ENCODE results near the gene CDHR3.

CDHR3 gene

DNA sequence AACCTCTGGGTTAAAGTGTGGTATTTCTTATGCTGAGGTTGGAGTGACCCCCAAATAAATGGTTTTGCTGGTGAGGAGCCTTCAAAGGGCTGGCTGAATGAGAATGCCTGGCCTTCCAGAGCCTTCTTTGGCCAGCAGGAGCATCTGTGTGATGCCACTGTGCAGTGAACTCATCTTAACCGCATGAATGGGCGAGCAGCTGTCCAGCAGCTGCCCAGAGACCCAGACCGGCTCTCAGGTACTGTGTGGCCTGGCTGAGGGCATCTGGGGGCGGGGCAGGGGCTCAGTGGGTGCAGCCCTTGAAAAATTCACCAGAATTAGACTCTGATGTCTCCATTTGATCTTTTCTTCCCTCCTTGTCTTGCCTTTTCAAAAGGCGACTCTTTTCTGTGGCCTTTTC is 90.0 kb downstream of the CDHR3 start:
- DNase-seq = no peak

- no peak for DNase-seq
These were observed 91.3 kb downstream of the CDHR3 start for GRCh38 chr7:106054156-106054910.

DNA sequence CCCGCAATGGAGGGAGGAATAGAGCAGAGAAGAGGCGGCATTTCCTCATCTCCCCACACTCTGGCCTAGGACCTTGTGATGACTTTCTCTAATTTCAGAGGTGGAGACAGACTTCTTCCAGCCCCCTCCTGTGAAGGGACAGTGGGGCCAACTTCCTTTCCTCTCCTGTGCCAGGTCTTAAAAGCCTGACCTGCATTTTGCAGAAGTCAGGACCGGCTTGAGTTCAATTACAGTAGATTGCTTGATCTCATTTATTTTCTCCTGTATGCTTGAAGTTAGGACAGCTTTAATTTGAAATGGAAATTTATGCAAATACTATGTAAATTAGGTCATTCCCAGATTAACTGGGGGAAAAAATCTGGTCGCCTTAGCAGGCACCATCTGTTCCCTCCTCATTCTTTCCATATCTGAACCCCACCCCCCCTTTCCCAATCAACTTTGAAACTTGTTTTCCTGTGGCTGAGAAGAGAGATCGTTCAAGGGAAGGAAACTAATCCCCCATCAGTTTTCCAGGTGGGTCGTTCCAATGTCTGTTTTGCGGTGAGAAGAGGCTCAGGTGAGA is 92.0 kb downstream of the CDHR3 start:
- no peak for DNase-seq

DNA sequence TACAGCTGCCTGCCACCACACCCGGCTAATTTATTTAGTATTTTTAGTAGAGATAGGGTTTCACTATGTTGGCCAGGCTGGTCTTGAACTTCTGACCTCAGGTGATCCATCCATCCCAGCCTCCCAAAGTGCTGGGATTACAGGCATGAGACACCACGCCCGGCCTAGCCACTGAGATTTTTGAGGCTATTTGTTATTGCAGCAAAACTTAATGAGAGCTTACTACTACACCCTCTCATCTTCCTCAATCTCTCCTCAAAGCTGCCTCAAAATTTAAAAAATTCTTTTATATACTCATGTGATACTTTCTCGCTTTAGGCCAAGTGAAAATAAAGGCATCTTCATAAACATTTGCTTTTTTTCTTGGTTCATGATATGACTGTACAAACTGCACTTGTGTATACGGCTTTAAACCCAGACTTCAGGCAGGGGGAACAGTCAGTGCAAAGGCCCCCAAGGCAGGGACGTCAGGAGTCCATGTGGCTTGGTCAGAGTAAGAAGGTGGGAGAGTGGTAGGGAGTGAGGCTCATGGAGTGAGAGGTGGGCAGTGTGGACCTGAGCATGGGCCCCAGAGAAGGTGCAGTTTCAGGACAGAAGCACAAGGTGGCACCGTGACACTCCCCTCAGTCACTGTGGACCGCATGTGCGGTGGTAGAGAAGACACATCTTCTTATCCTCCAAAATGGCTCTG is 93.6 kb downstream of the CDHR3 start:
- DNase-seq = peak; percentile 32

- DNase-seq = no peak
These were observed 94.3 kb downstream of the CDHR3 start for GRCh38 chr7:106057204-106057961.

DNA sequence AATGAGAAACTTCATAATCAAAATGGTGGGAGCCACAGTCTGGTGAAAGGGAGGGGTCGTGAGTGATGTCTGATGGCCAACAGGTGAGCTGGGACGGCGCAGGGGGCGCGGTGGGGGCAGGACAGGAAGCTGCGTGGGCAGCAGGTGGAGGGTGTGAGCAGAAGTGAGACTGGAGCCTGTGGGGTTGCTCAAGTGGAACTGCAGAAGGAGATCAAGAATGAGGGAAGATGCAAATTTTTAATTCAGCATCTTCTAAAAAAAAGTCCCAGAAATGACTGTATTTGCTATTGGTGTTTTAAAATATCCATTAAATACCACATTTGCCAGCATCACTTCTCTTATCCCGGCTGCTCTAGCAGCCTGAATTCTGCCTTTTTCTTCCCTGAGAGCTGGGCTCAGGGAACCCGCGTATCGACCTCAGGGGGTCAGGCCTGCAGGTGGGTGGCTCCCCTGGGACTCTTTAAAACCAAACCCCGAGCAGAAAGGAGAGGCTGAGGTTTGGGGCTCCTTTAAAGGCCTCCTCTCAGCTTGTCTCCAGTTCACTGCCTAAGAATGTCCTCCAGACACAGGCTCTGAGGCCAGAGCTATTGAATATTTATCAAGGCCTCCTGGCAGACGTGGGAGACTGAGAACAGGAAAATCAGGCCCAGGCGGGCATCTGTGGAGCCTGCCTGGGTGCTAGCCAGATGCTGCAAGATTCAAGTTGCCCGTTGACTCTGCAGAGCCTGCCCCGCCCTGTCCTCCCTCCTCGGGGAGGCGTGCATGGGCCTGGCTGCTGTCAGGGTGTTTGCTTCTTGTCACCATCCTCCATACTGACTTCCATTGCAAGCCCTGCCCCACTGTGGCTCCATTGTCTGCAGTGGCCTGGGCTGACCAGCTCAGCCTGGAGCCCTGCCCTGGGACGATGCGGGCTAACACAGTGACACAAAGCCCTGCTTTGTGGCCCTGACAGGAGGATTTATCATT is 95.2 kb downstream of the CDHR3 start:
- DNase-seq = no peak

- DNase-seq = no peak
These were observed 95.9 kb downstream of the CDHR3 start for GRCh38 chr7:106058928-106059324.

DNA sequence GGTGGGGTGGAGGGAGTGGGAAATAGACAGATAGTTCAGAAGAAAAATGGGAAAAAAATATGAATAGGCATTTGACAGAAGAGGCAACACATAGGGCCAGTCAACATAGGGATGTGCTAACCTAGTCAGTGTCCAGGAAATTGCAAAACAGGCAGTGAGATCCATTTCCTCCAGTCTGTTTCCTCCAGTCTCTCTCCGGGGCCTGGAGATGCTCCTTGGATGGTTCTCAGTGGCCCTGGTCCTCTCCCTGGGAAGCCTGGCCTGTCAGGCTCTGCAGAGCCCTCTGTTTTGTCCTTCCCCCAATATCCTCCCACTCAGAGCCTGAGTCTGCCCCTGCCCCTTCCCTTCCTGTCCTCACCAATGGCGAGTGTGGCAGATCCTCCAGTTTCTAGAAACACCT is 96.5 kb downstream of the CDHR3 start:
- DNase-seq = no peak

DNA sequence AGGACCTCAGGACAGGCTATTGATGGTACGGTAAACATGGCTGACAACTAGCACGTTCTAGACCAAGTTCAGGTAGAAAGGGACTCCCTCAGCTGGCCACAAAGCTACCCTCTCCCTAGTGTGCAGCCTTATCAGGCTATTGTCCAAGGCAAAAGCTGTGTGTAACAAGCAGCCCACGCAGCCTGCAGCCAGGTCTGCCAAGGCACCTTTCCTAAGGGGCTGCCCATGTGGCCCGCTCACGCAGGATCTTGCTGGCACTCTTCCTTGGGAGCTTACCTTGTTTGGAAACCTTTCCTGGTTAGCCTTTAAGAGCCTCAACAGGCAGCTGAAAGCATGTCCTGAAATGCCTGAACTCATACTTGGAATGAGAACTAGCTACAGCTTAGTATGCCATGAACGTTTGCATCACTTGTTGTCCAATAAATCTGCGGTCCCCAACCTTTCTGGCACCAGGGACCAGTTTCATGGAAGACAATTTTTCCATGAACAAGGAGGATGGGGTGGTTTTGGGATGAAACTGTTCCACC is 97.4 kb downstream of the CDHR3 start:
- DNase-seq = no peak

DNA sequence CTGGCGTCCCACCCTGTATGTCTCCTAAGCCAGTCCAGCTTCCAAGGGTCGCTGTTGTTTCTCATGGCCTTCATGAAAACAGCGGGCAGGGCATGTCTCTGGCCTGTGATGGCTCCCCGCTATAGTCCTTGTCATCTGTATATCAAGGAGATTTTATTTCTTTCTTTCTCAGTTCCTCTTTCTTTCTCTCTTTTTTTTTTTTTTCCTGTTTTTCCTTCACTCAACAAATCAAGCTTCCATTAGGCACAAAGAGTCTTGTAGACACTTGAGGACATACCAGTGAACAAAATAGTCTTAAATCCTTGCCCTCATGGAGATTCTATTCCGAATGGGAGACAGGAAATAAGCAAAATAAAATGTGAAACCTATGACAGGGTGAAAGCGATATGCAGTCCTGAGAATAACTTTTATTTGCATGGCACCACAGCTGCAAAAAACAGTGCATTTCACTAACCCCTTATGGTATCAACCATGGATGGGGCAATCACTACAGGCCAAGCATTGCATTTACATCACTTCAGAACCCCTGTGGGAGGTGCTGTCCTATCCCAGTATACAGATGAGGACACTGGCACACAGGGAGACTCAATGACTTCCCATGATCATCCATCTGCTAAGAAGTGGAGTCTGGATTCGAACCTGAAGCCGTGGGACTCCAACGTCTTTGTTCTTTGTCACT is 98.4 kb downstream of the CDHR3 start:
- DNase-seq = no peak

GRCh38 chr7:106062006-106062405 is 98.9 kb downstream of the CDHR3 start:
- no peak for DNase-seq

- DNase-seq = no peak
These were observed 99.5 kb downstream of the CDHR3 start for GRCh38 chr7:106062521-106062931.

- DNase-seq = no peak
These were observed 100.0 kb downstream of the CDHR3 start for GRCh38 chr7:106063024-106063423.

- DNase-seq = no peak
These were observed 100.6 kb downstream of the CDHR3 start for GRCh38 chr7:106063692-106064091.

- no peak for DNase-seq
These were observed 101.3 kb downstream of the CDHR3 start for GRCh38 chr7:106064316-106064715.

DNA sequence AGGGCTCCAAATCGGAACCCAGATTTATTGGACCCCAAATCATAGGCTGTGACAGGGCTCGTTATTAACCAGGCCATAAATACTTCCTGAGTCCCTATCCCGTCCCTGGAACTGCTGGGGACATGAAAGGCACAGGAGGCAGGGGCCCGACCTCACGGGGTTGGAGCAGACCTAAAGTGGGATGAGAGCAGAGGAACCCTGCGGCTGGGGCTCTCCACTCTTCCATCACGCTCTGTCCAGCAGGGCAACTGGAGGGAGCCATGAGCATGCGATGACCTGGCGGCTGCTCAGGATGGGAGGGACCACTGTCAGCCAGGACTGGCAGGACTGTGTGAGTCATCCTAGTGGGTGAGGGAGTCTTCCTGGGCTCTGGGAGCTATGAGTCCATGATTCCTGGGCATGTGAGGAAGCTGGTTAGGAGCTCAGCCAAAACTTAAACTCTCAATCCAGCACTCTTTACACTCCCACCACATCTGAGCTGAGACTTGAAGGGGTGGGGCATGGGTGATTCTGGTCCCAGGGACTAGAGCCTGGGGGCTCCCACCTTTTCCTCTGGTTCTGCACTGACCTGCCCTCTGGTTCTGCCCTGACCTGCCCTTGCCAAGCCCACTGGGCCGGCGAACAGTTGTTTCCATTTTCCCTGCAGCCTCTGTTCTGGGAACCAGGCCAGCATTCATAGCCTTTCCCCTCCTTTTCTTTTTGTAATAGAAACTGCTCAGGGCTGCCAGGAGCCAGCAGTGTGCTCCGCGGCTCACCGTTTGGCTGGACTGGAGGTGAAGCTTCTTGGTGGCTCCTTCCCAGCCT is 101.9 kb downstream of the CDHR3 start:
- no peak for DNase-seq

- DNase-seq = no peak
These were observed 102.8 kb downstream of the CDHR3 start for GRCh38 chr7:106065575-106066500.

GRCh38 chr7:106067678-106068077 is 104.6 kb downstream of the CDHR3 start:
- no peak for DNase-seq

- no peak for DNase-seq
These were observed 105.5 kb downstream of the CDHR3 start for GRCh38 chr7:106068538-106068961.

Measured in GF-D8 (cell line).